ENCODE measurements around the gene MYEOV. TPM values are rescaled to one million over a fixed set of nuclear protein-coding genes. Genes with fewer than 3 reads are reported as not detected.

Gene MYEOV
- total RNA-seq, 1 experiment from 2014 or later, result 9.5 TPM

DNA sequence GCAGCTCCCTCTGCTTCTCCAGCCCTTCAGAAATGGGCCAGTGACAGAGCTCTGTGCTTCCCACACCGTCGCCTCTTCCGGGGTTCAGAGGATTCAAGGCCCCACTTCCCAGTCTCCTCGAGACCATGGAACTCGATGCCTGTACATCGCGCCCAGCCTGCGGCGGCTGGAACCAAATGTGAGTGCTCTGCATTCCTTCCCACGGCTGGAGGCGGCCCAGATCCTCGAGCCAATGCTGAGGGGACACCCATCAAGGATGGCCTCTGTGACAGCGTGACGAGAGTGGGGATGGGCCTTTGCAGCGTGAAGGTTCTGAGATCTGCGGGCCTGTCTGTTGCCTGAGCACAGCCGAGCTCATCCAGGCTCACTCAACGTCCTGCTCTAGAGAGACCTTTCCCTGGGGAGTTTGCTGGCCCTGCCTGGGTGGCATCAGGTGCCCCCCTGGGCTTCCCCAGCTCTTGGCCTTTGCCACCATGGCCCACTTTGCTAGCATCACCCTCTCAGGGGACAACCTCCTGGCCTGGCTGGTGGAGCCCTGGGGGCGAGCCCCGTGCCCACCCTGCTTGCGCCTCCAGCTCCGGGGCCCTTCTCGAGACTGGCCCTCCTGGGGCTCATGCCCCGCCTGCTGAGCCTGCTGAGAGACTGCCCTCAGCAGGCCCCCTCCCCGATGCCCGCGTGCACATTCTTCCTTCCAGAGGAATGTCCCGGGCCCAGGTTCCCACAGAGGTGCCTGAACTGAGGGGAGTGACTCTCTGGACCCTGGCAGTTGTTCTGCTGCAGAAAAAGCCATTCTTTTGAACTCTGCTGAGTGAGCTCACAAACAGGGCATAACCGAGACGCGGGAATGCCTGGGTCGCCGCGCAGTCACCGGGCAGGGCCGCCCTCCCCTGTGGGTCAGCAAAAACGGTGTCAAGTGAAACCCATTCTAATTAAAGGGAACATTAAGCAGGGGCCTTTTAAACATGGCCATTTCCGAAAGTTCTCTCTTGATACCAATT lies 7.3 kb upstream of the MYEOV start:
- DNase-seq (ENCODE audit: low read depth), result no peak

DNA sequence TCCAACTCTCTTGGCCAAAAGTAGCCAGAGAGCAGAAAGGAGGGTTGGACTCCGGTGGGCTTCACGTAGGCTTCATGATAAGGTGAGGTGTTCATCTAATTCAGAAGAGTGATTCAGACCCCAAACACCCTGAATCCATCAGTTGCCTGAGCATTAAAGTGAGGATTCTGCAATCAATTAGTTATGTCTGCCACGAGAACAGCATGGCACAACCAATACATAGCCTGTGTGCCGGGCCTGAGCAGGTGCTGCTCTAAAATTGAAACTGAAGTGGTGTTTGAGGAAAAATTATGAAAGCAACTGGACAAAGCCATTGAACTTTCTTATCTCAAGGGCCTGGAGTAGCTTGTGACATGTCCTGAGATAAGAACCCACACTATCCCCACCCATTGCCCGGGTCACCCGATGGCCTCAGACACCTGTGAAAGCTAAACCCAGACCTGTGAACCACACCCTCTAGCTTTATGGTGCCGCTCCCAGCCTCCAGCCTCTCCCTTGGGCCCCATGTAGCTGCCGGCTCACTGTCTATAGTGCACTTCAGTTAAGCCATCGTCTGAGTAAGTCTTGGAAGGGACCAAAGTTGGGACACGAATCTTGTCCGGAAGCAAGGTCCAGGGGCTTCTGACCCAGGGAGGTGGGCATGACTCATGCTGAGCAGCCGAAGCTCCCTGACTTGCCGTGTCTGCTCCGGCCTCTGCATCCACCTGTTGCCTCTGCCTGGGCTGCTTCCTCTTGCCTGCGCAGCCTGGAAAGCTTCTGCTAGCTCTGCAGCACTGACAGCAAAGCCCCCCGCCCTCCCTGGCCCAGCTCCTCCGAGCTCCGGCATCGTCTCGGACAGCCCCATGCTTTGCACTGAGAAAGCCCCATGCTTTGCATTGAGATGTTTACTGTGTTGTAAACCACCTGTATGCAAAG lies 5.7 kb upstream of the MYEOV start:
- no peak for DNase-seq (ENCODE audit: low read depth)

DNA sequence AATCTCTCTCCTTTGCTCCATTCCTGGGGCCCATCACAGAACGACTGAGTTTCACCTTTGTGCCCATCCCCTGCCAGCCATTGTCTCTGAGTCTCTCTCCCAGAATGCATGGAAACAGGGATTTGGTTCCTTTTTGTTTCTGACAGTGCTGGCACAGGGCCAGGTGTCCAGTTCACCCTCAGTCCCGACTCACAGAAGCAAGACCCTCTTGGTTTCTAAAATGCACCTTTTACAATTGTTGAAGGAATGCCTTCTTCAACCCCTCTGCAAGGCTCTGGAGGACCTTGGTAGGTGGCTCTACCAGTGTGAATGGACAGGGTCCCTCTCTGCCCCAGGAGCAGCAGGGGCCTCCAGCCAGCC lies 5.1 kb upstream of the MYEOV start:
- no peak for DNase-seq (ENCODE audit: low read depth)

DNA sequence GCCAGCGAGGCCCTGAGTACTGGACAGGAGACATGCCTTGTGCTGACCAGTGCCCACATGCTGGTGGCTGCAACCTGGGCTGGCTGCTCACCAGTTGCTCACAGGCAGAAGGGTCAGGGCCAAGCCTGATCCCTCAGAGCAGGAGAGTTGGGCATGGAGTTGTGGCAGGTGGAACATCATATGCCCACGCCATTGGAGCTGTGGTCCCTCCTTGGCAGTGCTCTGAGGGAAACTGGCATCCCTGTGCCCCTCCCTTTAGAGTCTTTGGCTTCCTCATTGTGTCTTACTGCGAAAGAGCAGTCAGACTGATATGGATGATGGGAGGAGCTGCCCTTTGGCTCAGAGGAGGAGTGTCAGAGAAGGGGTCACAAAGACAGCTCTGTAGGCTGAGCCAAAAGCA lies 3.1 kb upstream of the MYEOV start:
- no peak for DNase-seq (ENCODE audit: low read depth)

DNA sequence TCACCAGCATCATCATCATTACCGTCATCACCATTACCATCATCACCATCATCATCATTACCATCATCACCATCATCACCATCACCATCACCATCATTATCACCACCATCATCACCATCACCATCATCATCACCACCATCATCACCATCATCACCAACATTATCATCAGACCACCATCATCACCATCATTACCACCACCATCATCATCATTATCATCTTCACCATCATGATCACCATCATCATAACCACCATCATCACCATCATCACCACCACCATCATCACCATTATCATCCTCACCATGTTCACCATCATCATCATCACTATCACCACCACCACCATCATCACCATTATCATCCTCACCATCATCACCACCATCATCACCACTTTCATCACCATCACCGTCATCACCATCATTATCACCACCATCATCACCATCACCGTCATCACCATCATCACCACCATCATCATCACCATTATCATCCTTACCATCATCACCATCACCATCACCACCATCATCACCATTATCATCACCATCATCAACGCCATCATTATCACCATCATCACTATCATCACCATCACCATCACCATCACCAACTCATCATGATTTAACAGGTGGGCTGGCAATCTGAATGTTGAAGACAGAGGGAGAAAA lies 2.4 kb upstream of the MYEOV start:
- no peak for DNase-seq (ENCODE audit: low read depth)

DNA sequence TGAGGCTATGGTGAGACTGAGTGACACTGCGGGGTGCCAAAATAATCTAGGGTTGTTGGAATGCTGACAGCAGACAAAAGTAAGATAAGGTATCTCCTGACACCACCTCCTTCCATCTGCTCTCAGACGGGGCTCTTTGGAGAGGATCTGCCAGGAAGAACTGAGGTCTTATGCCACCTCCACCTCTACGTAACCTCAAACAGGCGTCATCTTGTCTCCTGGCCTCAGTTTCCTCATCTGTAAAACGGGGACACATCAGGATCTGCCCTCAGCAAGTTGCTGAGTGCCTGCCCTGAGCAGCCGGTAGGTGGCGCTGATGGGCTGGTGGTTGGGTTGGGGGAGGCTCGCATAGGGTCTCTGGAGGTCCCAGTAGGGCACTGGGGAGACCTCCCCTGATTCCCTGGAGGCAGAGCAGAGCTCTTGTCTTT lies 1.7 kb upstream of the MYEOV start:
- no peak for DNase-seq (ENCODE audit: low read depth)

DNA sequence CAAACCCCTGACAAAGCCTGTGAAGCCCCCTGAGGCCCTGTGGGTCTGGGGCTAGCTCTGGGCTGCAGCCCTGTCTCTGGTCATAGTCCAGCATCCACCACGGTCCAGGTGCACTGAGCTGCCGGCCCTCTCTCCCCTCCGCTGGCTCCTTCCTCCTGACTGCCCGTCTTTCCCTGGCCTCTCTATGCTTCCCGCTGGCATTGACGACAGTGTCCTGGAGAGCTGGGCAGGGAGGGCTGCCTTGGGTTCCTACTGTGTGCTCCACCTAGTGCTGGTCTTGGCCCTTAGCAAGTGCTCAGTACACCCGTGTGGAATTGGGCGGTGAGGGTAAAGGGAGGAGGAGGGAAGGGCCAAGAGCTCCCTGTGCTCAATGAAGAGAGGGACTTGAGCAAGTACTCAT lies 868 bp upstream of the MYEOV start:
- DNase-seq (ENCODE audit: low read depth), result peak; percentile 39

DNA sequence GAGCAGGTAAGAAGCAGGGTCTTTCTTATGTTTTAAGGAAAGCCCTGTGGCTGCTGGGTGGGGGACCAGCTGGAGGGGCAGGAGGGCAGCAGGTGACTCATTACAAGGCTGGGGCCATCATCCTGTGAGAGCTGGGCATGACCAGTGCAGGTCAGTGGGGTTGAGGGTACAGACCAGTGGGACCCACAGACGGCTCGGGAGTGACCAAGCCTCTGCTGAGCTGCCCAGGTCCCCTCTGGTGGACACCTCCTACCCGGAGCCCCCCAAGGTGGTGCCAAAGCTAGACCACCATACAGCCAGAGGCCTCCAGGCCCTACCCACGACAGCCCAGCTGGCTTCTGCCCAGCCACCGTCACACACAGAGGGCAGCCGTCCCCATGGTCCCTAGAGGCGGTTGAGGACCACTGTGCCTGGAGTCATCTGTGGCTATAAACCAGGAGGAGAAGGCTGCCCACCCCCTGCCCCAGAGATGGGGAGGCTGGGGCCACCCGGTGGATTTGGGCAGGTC lies 670 bp downstream of the MYEOV start:
- DNase-seq (ENCODE audit: low read depth), result no peak

DNA sequence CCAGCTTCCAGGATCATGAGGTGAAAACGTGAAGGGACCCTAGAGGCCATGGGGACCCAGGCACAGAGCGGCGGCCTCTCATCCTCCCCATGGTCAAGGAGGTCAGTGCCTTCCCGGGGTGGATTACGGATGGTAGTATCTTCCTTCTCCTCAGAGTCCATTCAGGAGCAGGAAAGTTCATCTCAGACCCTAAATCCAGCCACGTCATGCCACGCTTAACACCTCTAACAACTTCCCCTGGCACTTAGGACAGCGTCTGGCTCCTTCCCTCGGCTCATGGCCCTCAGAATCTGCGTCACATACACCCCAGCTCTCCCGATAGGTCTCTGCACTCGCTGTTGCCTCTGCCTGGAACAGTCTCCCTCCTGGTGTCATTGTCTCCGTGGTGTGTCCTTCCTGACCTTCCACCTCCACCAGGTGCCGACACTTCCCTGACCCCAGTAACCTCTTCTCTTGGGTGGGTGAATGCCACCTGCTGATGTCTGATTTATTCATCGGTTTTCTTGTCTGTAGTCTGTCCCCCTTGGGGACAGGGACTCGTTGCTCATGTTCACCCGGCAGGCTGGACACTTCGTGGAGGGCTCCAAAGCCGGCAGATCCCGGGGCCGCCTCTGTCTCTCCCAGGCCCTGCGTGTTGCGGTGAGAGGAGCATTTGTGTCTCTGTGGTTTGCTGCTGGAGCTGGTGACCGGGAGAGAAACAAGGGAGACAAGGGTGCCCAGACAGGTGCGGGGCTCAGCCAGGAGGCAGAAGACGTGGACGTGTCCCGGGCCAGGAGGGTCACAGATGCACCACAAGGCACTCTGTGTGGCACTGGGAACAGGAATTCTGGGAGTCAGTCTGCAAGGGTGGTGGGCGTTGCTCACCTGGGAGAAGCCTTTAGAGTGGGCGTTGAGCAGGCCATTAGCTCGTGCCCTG lies 1.4 kb downstream of the MYEOV start:
- no peak for DNase-seq (ENCODE audit: low read depth)

DNA sequence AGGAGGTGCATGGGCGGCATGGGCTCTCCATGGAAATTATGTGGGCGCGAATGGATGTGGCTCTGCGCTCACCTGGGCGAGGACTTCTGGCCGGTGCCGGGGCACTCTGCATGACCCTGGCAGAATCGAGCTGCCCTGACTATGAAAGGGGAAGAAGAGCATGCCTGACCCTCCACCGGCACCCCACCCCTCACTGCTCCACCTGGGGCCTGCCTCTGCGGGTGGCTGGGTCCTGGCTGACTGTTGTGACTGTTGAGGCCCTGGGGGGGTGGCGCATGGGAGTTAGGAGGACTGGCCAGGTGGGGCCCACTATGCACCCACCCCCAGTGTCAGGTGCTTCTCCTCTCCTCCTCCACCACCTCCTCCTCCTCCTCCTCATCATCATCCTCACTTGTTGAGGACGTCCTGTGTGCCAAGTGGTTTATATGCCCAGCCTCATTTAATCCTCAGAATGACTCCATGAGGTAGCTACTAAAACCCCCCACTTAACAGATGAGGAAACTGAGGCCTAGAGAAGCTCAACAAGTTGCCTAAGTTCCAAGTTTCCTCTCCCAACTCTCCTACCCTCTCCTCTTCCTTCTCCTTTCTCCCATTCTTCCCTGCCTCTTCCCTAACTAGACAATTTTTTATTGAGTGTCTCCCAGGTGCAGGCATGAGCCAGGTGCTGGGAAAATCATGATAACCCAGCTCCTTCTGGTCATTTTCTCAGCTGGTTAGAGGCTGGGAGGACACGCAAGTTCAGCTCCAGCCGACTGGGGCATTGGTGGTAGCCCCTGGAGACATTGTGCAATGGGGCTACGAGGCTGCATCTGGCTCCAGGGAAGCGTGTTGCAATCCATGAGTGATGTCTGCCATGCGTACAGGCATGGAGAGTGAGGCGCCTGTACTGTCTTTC lies 2.3 kb downstream of the MYEOV start:
- DNase-seq (ENCODE audit: low read depth), result peak; percentile 89

DNA sequence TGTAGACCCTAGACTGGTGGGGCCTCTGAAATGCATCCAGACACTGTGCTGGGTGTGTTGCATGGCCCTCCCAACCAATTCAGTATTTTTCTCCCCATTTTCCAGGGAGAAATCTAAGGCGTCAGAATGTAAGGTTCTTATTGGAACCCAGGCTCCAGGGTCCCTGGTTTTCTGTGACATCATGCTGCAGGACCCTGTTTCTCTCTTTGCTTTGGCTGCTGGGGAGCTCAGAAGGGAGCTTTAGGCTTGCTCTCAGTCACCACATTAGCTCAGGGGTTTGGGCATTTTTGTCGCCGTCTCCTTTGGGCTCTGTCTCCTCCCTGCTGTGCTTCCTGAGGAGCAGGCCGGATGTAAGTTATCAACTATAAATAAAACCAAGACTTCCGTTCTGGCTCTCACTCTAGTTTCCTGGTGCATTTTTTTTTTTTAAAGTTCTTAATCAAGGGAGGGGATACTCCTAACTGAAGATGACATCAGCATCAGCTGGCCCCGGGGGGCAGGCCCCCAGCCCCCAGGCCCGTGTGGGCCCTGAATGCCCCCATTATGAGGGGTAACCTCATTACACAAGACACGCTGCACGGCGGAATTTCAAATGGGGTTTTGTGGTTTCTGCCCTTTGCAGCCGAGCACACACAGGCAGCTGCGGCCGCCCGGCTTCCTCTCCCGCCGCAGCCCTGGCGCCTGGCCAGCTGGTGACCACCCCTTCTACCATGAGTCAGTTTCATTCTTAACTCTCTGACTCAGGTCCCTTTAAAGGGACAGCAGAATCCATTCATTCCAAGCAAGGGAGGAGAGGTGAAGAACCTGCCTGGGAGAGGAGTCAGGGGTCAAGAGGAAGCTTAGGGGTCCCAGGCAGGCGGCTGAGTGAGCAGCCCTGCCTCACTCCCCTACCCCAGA lies 3.2 kb downstream of the MYEOV start:
- DNase-seq (ENCODE audit: low read depth), result peak; percentile 100

DNA sequence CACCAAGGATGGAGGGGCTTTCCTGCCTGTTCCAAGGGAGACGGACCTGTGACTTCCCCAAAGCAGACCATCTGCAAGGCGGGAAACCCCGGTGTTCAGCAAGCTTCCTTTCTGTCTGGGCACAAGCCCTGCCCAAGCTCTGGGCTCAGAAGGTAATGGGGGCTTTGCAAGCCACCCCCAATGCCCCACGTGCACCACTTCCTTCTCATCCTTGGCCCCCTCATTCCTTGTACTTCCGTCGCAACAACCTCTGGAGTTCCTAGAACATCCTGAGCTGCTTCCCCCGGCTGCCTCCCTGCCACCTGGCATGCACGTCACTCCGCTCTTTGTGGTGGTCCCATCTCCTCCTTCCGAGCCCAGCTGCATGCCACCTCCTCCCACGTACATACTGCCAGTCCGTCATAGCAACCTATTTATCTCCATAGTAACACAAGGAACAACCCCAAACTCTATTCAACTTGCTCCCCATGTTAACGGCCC lies 3.9 kb downstream of the MYEOV start:
- DNase-seq (ENCODE audit: low read depth), result peak; percentile 84

DNA sequence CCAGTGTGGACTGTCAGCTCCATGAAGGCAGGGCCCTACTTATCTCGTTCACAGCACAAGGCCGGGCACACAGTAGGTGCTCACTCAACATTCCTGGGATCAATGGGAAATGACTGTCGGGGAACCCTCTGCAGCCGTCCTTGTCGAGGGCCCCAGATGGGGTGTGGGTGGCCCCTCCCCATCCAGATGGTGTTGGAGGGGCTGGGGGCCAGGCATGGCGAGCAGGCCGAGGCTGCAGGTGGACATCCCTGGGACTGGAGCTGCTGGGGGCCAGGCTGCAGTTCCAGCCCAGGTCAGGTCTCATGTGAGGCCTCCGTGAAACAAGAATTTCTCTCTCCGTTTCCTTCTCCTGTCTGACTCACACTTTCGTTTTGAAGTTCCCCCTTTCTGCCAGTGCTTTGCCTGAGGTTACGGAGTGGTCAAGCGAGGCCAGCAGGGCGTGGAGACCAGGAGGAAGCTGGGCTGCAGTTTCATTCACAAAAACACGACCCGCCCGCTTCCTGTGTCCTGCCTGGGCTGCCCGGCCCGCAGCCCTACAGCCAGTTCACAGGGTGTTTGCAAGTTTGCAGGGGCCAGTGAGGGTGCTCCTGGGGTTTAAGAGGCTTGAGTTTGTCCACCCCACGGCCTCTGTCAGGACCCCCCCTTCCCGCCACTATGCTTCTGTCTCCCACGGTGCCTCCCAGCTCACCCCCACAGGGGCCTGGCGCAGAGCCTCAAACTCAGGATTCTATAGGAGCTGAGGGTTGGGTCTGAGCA lies 4.5 kb downstream of the MYEOV start:
- peak; percentile 99 for DNase-seq (ENCODE audit: low read depth)

DNA sequence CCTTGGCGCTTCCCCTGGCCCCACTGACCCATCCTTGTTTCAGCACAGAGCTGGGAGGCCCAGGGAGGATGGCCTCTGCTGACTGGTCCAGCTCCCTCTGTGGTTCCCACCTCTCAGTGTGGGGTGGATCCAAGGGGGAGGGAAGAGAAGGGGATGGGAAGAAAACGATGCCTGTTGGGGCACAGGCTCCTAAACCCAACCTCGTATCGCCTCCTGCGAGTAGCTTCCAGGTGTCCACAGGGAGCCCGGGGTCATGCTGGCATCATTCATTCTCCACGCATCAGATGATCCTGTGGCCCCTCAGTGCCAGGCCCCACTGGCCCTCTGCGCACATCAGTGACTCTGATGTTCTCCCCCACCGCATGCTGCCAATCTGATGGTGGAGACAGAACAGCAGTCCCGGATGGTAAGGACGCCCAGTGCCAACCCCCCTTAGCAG lies 5.1 kb downstream of the MYEOV start:
- DNase-seq (ENCODE audit: low read depth), result peak; percentile 83

DNA sequence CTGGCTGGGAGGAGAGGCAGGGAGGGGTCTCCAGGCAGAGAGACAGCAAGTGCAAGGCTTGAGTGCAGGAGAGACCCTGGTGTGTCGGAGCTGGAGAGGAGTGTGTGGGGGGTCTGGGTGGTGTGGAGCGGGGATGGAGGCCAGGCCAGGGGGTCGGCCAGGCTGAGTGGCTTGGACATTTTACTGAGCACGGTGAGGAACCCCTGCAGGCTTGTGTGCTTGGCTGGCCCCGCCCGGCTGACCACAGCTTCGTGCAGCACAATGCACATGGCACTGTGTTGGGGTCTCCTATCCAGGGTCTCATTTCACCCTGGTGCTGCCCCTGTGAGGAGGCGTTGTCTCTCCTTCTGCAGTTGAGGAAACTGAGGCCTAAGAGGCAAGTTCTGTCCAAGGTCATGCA lies 5.6 kb downstream of the MYEOV start:
- DNase-seq (ENCODE audit: low read depth), result peak; percentile 23

DNA sequence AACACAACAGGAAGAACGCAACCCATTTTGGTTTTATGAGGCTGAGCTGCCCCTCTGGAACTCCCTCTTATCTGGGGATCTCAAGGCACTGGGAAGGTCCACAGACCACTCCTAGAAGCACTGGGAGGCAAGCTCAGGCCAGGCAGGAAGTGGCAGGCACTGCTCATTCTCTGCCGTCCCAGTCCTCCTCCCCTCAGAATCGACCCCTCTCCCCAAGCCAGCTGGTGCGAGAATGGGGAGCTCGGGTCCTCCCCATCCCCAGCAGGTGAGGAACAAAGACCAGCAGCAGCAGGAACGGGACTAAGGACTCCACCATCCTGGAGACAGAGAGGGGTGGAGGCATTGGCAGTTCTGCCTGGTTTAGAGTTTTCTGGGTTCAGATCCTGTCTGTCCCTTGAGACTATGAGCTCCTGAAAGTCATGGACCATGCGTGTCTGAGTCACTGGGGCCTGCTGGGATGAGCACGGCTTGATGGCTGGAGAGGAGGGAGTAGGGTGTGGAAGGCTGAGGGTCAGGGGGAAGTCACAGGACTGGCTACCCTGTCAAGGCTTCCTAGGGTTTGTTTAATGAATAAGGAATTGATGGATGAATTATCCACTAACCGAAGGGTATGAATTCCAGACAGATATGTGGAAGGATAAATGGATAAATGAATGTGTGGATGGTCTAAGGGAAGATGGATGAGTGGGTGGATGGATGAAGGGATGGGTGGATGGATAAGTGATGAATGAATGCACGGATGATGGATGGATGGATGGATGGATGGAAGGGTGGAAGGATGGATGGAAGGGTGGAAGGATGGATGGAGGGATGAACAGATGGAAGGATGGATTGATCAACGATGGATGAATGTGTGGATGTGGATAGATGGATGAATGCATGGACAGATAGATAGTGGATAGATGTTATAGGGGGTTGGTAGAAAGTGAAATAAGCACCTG lies 6.4 kb downstream of the MYEOV start:
- peak; percentile 89 for DNase-seq (ENCODE audit: low read depth)

DNA sequence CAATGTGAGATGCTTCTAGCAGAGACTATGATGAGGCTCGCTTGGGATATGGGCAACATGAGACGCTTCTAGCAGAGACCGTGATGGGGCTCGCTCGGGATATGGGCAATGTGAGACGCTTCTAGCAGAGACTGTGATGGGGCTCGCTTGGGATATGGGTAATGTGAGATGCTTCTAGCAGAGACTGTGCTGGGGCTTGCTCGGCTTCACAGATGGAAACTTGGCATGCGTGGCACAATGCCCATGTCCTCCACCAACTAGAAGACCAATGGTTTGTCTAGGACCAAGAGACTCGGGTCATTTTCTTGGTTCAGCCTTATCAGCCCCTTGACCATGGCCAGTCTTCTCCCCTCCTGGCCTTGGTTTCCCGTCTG lies 7.1 kb downstream of the MYEOV start:
- DNase-seq (ENCODE audit: low read depth), result no peak

Data from RPMI7951 (cell line).